GM19043 (cell line): ENCODE data around the gene ZNRD2.
"Not testable (repeated sequence)": the region's sequence is repeated elsewhere in the genome, so short reads cannot be mapped to it uniquely, and the experiment has no call there.

ENCODE experiments used
- ATAC-seq: cut with Tn5 transposase; IDR thresholded peaks from one replicate; pipeline ENCODE4 v1.9.1; 2021; ENCODE audit warnings: low read depth; ENCODE audit not compliant: unreplicated experiment

The ZNRD2 gene

DNA sequence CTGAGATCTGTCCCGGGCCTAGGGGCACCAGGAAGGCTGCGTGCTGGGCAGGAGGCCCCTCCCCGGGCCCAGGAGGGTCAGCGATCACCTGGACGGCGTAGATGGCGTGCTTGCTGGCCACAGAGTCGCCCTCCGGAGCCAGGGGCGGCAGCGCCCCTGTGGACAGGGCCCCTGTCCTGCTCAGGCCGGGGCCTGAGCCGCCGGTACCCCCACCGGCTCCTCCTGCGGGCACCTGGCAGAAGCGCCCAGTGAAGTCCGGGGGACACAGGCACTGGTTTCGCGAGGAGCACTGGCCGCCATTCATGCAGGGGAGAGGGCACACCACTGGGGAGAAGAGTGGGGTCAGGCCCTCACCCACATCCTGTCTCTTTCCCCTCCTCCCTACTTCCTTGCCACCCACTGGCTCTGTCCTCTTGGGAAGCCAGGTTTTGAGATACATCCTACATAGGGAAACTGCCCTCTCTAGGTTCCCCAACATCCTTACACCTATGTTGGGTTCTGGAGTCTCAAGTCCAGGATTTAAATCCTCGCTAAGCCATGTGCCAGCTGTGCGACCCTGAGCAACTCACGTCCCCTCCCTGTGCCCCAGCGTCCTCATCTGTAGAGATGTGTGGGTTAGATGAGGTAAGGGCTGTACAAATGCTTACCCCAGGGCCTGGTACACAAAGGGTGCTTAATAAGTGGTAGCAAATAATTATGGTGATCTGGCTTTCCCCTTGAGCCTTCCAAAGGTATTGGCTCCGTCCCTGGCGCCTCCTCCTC, 16.0 kb upstream of the ZNRD2 start:
- ATAC-seq: no peak

GRCh38 chr11:65554842-65555430, 15.3 kb upstream of the ZNRD2 start:
- no peak for ATAC-seq

- ATAC-seq: no peak
Measured at GRCh38 chr11:65555693-65556231, 14.5 kb upstream of the ZNRD2 start.

DNA sequence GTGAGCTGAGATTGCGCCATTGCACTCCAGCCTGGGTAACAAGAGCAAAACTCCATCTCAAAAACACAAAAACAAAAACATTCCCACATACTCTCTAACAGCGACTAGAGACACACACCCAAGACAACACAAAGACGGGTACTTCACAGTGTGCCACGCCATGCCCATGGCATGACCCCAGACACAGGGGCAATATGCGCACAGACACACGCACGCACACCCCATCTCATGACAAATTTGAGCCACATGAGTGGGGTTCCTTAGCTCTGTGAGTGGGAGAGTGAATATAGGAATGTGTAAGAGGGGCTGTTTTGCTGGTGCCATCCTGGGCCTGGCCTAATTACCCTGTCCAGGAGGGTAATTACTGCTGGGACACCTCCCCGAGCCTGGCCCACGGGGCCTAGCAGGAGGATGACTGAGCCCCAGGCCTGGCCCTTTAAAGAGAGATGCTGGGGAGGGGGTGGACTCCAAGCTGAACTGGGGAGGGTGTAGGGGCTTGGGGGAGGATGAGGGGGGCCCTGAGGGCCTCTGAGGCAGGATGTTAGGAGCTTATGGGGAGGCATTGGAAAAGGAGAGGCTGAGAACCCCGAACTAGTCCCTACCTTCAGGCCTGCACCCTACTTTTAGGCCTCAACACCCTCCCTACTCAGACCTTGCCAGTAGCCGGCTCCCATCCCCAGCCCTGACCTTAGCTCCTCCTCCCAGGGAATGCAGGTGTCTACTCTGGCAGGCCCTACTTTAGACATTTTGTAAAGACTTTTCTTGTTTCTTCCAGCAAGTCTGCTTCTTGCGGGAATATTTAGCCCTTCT, 13.6 kb upstream of the ZNRD2 start:
- ATAC-seq: no peak

- ATAC-seq: no peak
Measured at GRCh38 chr11:65557280-65558001, 12.8 kb upstream of the ZNRD2 start.

DNA sequence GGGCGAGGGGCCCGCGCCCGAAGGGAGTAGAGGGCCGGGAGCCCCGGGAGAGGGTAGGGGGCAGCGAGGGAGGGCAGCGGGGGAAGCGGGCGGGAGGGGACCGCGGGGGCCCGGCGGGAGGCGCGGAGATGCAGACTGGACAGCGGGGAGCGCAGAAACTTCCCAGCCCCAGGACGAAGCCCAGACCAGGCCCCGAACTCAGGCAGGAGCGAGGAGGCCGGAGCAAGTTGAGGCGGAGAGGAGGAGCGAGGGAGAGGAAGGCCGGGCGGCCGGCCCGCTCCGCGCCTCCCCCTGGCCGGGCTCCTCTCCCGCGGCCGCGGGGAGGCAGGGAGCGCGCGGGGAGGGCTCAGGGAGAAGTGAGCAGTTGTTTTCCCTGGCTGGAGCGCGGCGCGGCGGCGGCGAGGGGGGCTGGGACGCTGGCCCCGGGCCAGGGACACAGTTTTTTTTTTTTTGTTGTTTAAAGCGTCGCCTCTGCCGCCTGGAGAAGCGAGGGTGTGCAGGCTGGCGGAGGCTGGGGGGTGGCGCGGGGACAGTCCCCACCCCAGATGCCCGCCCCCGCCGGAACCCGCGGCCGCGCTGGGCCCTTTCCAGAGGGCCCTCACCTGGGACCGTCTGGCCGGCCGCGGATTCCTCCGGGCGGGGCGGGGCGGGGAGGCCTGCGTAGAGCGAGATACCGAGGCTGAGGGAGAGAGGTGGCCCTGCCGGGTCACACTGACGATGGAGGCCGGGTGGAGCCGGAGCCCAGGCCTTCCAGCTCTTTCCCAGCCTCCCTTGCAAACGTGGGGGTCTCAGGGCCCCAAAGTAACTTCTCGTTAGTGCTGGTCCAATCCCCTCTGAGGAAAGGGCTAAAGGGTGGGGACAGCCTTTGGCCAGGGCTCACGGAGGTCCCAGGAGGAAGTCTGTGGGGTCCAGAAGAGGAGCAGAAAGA, 12.0 kb upstream of the ZNRD2 start, which contains the start of gene LTBP3:
LTBP3 (minus strand) TSS at position 358 of the 928 bp plus-strand sequence. CDS start 400 bp downstream, outside the sequence.
- no peak for ATAC-seq

DNA sequence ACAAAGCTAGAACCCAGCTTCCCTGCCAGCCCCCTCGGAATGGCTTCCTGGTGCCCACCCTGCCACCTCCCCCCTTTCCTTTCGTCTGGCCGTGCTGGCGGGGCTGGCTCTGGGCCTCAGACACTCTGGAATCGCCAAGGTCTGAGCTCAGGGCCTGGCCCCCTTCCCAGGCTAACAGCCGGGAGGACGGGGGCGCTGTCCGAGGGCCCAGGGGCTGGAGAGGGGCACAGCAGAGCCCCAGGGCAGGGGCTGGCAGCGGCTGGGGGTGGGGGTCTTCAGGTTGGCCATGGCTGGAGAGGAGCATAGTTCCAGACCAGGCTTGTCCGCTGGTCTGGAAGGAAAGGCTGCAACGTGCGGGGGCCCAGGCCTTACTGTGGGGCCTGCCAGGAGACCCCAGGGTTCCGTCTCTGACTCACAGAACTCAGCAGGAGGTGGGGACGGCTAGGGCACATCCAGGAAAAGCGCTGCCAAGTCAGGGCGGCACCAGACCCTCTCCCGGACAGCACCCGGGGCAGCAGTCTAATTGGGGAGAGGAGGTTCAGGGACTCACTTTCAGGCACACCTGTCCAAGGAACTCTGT, 11.3 kb upstream of the ZNRD2 start:
- ATAC-seq: no peak

- no peak for ATAC-seq
Measured at GRCh38 chr11:65559535-65559934, 10.7 kb upstream of the ZNRD2 start.

- no peak for ATAC-seq
Measured at GRCh38 chr11:65559951-65560537, 10.2 kb upstream of the ZNRD2 start.

- no peak for ATAC-seq
Measured at GRCh38 chr11:65560555-65561418, 9.5 kb upstream of the ZNRD2 start.

GRCh38 chr11:65562020-65562419, 8.3 kb upstream of the ZNRD2 start:
- ATAC-seq: no peak

DNA sequence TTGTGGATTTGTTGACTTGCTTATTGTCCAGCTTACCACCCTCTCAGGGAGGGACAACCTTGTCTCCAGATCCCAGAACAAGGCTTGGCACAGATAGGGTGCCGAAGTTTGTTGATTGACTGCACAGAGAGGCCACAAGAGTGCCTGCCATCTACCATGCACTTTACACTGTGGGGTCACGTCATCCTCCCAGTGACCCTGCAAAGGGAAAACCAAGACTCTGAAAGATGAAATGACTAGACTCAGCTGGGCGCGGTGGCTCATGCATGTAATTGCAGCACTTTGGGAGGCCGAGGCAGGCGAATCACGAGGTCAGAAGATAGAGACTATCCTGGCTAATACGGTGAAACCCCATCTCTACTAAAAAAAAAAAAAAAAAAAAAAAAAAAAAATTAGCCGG, 7.5 kb upstream of the ZNRD2 start:
- no peak for ATAC-seq

- ATAC-seq: no peak
Measured at GRCh38 chr11:65563601-65564000, 6.7 kb upstream of the ZNRD2 start.

GRCh38 chr11:65564879-65565559, 5.3 kb upstream of the ZNRD2 start:
- not testable (repeated sequence) for ATAC-seq

GRCh38 chr11:65565624-65566453, 4.4 kb upstream of the ZNRD2 start:
- ATAC-seq: no peak
